AG09319 (cell line): ENCODE measurements around the gene P3R3URF.

Experiments used
- DNase-seq: peaks from one replicate; pipeline ENCODE4 v3.0.0-alpha.2; 2010; ENCODE audit warnings: low read depth; ENCODE audit errors: extremely low read depth
- CTCF ChIP-seq: IDR thresholded peaks from 2 replicates; pipeline ENCODE4 v1.5.1; 2011; ENCODE audit warnings: low read depth, mild to moderate bottlenecking, inconsistent platforms, low read length, moderate library complexity

P3R3URF gene

GRCh38 chr1:46158312-46159281 lies 17.7 kb downstream of the P3R3URF start:
- TF ChIP-seq CTCF, result no peak
- DNase-seq, result no peak

GRCh38 chr1:46157916-46158311 lies 18.4 kb downstream of the P3R3URF start:
- no peak for TF ChIP-seq CTCF
- DNase-seq, result no peak

- DNase-seq, result no peak
- no peak for TF ChIP-seq CTCF
These were observed 22.6 kb downstream of the P3R3URF start for GRCh38 chr1:46153732-46154131.

- no peak for DNase-seq
- no peak for TF ChIP-seq CTCF
These were observed 23.1 kb downstream of the P3R3URF start for GRCh38 chr1:46153228-46153627.

- no peak for TF ChIP-seq CTCF
These were observed 24.3 kb downstream of the P3R3URF start for GRCh38 chr1:46152016-46152415.

GRCh38 chr1:46150085-46150484 lies 26.2 kb downstream of the P3R3URF start:
- DNase-seq, result no peak
- TF ChIP-seq CTCF, result no peak

More at GRCh38 chr1:46152016-46152415, 24.3 kb downstream of the P3R3URF start:
- DNase-seq, result no peak

GRCh38 chr1:46148318-46148717 lies 28.0 kb downstream of the P3R3URF start:
- DNase-seq, result no peak
- no peak for TF ChIP-seq CTCF
